Astrocyte (in vitro differentiated cells and primary cell): ENCODE measurements around the gene ZFP36L1. TPM values are rescaled to one million over a fixed set of nuclear protein-coding genes. Genes with fewer than 3 reads are reported as not detected.

Experiments used
- DNase-seq: peaks from one replicate; pipeline ENCODE4 v3.0.0-alpha.2; 2010; ENCODE audit warnings: low read depth
- FAIRE-seq: peaks from 2 replicates; lab custom pipeline; 2011; peaks lifted over from hg19 to GRCh38; lab: Jason Lieb, UNC
- H2AFZ ChIP-seq: 2 replicates; pipeline ENCODE4 v1.6.0; 2012; ENCODE audit warnings: low read depth, low read length, inconsistent platforms
- H3K27ac ChIP-seq: 2 replicates; pipeline ENCODE4 v1.5.1; 2011; ENCODE audit warnings: low read depth, low read length, inconsistent platforms
- H3K27me3 ChIP-seq: 2 replicates; pipeline ENCODE4 v1.6.0; 2011; ENCODE audit warnings: low read length, inconsistent platforms; ENCODE audit not compliant: insufficient read depth
- H3K36me3 ChIP-seq: 2 replicates; pipeline ENCODE4 v1.5.1; 2011; ENCODE audit warnings: low read length, inconsistent platforms; ENCODE audit not compliant: insufficient read depth
- H3K4me1 ChIP-seq: 2 replicates; pipeline ENCODE4 v1.5.1; 2011; ENCODE audit warnings: low read length, inconsistent platforms; ENCODE audit not compliant: insufficient read depth
- H3K4me2 ChIP-seq: 2 replicates; pipeline ENCODE4 v1.6.0; 2012; ENCODE audit warnings: low read length, inconsistent platforms
- H3K4me3 ChIP-seq: 2 replicates; pipeline ENCODE4 v1.5.1; 2011; ENCODE audit warnings: low read depth, mild to moderate bottlenecking, low read length, inconsistent platforms; ENCODE audit not compliant: insufficient read depth
- H3K79me2 ChIP-seq: 2 replicates; pipeline ENCODE4 v1.6.0; 2012; ENCODE audit warnings: mild to moderate bottlenecking, low read length, inconsistent platforms; ENCODE audit not compliant: insufficient read depth
- H3K9ac ChIP-seq: 2 replicates; pipeline ENCODE4 v1.6.0; 2012; ENCODE audit warnings: mild to moderate bottlenecking, low read length, inconsistent platforms
- H3K9me3 ChIP-seq: 2 replicates; pipeline ENCODE4 v1.5.1; 2012; ENCODE audit warnings: low read depth, mild to moderate bottlenecking, low read length, inconsistent platforms; ENCODE audit not compliant: insufficient read depth
- H4K20me1 ChIP-seq: 2 replicates; pipeline ENCODE4 v1.6.0; 2012; ENCODE audit warnings: low read length, inconsistent platforms; ENCODE audit not compliant: insufficient read depth
- H3K27ac Mint-ChIP-seq: one replicate; pipeline ENCODE4 v1.8.0; 2021; ENCODE audit warnings: mild to moderate bottlenecking, mixed read lengths; ENCODE audit not compliant: unreplicated experiment
- H3K27me3 Mint-ChIP-seq: one replicate; pipeline ENCODE4 v1.8.0; 2021; ENCODE audit warnings: low read depth, mixed read lengths; ENCODE audit not compliant: unreplicated experiment
- H3K36me3 Mint-ChIP-seq: one replicate; pipeline ENCODE4 v1.8.0; 2021; ENCODE audit warnings: low read depth, mixed read lengths; ENCODE audit not compliant: unreplicated experiment
- H3K4me1 Mint-ChIP-seq: one replicate; pipeline ENCODE4 v1.8.0; 2021; ENCODE audit warnings: low read depth, mixed read lengths; ENCODE audit not compliant: unreplicated experiment
- H3K4me3 Mint-ChIP-seq: one replicate; pipeline ENCODE4 v1.8.0; 2021; ENCODE audit warnings: mild to moderate bottlenecking, moderate library complexity, mixed read lengths; ENCODE audit not compliant: unreplicated experiment
- H3K9me3 Mint-ChIP-seq: one replicate; pipeline ENCODE4 v1.8.0; 2021; ENCODE audit warnings: mild to moderate bottlenecking, mixed read lengths; ENCODE audit not compliant: unreplicated experiment
- CTCF ChIP-seq: IDR thresholded peaks from 2 replicates; pipeline ENCODE4 v1.5.1; 2011; ENCODE audit warnings: low read depth, mild to moderate bottlenecking, inconsistent platforms, low read length, moderate library complexity; ENCODE audit not compliant: insufficient read depth
- EZH2 ChIP-seq: IDR thresholded peaks from 2 replicates; pipeline ENCODE4 v1.6.1; 2012; ENCODE audit warnings: mild to moderate bottlenecking, low read length, inconsistent platforms; ENCODE audit not compliant: insufficient read depth
- total RNA-seq: library from RNA; stranded (reverse); gene quantifications from 2 replicates; pipeline ENCODE4 v1.2.1, GENCODE V29; 2021

Gene ZFP36L1
- total RNA-seq, 1 donor from 2014 or later = 219 TPM

GRCh38 chr14:68759017-68759560, 33.8 kb downstream of the ZFP36L1 start:
- no peak overlapping the region for H3K27ac ChIP-seq
- no peak for DNase-seq
- no peak overlapping the region for H3K4me3 ChIP-seq
- no peaks in the 10 kb centered on the region for H3K9me3 ChIP-seq
- no peak overlapping the region for H3K4me2 ChIP-seq
- no peak overlapping the region for H3K9ac ChIP-seq
- FAIRE-seq = no peak
- H4K20me1 ChIP-seq = no peaks in the 10 kb centered on the region
- Mint-ChIP-seq H3K4me3 (no peak overlapping the region), H3K4me1 (peaks cover 12% of the 10 kb centered on the region), H3K27ac (no peak overlapping the region), H3K27me3 (peaks cover 10% of the 10 kb centered on the region), H3K36me3 (no peaks in the 10 kb centered on the region), H3K9me3 (no peaks in the 10 kb centered on the region)
- no peaks in the 10 kb centered on the region for H3K79me2 ChIP-seq
- no peaks in the 10 kb centered on the region for H3K36me3 ChIP-seq
- no peak for TF ChIP-seq EZH2
- TF ChIP-seq CTCF = no peak
- no peak overlapping the region for H2AFZ ChIP-seq
- no peaks in the 10 kb centered on the region for H3K27me3 ChIP-seq
- H3K4me1 ChIP-seq = peaks cover 15% of the 10 kb centered on the region

DNA sequence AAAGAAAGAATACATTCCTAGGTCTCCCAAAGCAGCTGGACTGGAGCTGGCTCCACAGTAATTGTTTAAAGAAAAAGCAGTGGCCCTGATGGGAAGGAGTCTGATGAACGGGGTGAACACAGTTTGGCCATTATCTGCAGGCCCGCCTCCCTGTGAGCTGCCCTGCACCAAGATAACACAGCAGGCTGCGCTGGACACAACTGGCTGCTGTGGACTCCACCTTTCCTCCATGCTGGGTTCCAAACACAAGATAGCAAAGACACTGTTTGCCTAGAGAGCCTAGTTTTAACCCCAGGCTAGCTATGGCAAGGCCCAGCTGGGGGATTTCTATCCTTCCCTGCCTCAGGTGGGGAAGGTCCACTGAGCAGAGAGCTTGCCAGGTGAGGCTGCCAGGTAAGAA, 34.6 kb downstream of the ZFP36L1 start:
- H3K4me1 Mint-ChIP-seq = peaks cover 7% of the 10 kb centered on the region
- no peaks in the 10 kb centered on the region for H3K79me2 ChIP-seq
- H2AFZ ChIP-seq = no peak overlapping the region
- no peak overlapping the region for H3K4me3 Mint-ChIP-seq
- H3K36me3 Mint-ChIP-seq = no peaks in the 10 kb centered on the region
- no peak overlapping the region for H3K9ac ChIP-seq
- no peak overlapping the region for H3K27ac ChIP-seq
- H3K4me1 ChIP-seq = peaks cover 10% of the 10 kb centered on the region
- H3K36me3 ChIP-seq = no peaks in the 10 kb centered on the region
- DNase-seq = no peak
- no peak for FAIRE-seq
- no peaks in the 10 kb centered on the region for H3K9me3 Mint-ChIP-seq
- no peak overlapping the region for H3K4me3 ChIP-seq
- H4K20me1 ChIP-seq = no peaks in the 10 kb centered on the region
- no peak overlapping the region for H3K4me2 ChIP-seq
- H3K27me3 ChIP-seq = no peaks in the 10 kb centered on the region
- no peak overlapping the region for H3K27ac Mint-ChIP-seq
- TF ChIP-seq CTCF (no peak), EZH2 (no peak)
- peaks cover 10% of the 10 kb centered on the region for H3K27me3 Mint-ChIP-seq
- no peaks in the 10 kb centered on the region for H3K9me3 ChIP-seq

DNA sequence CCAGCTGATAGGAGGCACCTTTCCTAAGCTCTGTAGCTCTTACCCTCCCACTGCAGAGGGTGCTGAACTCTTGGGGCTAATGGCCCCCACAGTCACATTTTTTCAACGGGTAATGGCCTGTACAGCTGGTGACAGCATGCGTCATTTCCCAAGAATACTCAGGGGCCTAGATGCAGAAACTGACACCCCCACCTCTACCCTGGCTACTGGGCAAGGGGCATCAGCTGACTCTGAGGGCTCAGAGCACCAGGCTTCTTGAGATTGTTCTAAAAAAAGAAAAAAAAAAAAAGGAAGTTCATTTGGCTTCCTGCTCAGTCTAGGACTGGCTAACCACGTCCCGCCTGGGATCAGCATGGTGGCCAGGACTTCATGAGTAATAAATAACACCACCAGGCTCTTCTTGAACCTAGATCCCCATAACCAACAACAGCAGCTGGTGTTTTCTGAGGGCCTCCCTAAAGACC, 35.2 kb downstream of the ZFP36L1 start:
- H4K20me1 ChIP-seq = no peaks in the 10 kb centered on the region
- no peak overlapping the region for H2AFZ ChIP-seq
- Mint-ChIP-seq H3K27me3 (peaks cover 10% of the 10 kb centered on the region), H3K4me3 (no peak overlapping the region), H3K27ac (no peak overlapping the region), H3K4me1 (peaks cover 4% of the 10 kb centered on the region), H3K9me3 (no peaks in the 10 kb centered on the region), H3K36me3 (no peaks in the 10 kb centered on the region)
- no peak for TF ChIP-seq CTCF
- TF ChIP-seq EZH2 = no peak
- H3K27me3 ChIP-seq = no peaks in the 10 kb centered on the region
- H3K4me1 ChIP-seq = peaks cover 4% of the 10 kb centered on the region
- H3K27ac ChIP-seq = no peak overlapping the region
- no peak overlapping the region for H3K9ac ChIP-seq
- FAIRE-seq (no peak), DNase-seq (no peak)
- no peak overlapping the region for H3K4me2 ChIP-seq
- H3K9me3 ChIP-seq = no peaks in the 10 kb centered on the region
- H3K79me2 ChIP-seq = no peaks in the 10 kb centered on the region
- H3K4me3 ChIP-seq = no peak overlapping the region
- H3K36me3 ChIP-seq = no peaks in the 10 kb centered on the region
